ENCODE data around the gene UGT1A6.
A peak's percentile ranks its signal among the peaks of the same experiment; 100 is the strongest.
"Not testable (repeated sequence)": the region's sequence is repeated elsewhere in the genome, so short reads cannot be mapped to it uniquely, and the experiment has no call there.

The UGT1A6 gene

DNA sequence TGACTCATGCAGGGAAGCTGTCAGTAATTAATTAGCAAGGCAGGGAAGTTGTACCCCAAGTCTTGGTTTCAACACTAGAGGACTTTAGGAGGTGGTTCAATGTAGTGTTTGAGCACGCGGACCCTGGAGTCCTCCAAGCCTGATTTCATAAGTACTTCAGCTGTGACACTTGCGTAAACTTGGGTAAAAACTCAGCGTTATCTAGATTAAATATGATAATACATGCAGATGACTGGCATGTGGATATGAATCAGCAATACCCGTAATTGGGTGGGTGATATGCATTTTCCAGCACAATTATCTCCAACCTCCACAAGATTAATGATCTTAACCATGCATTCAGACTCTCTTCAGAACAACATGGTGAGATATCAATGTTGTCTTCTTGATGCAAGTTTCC lies 5.8 kb upstream of the UGT1A6 start:
- DNase-seq (ENCODE audit: low spot score), result no peak

DNA sequence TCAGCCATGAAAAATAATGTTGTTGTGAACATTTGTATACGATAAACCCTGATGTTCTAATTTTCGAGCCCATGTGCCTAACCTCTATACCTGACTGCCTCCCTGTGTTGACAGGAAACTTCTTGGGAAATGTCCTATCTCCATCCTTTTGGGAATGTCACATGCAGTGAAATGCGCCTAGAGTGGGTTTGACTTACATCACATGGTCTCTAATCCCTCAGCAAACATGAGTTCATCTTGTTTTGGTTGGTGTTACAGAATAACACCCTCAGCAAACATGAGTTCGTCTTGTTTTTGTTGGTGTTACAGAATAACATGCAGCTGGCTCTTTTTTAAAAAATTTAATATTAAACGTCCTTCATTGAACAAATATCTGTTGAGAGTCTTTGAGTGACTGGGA lies 4.3 kb upstream of the UGT1A6 start:
- DNase-seq (ENCODE audit: low spot score), result no peak

DNA sequence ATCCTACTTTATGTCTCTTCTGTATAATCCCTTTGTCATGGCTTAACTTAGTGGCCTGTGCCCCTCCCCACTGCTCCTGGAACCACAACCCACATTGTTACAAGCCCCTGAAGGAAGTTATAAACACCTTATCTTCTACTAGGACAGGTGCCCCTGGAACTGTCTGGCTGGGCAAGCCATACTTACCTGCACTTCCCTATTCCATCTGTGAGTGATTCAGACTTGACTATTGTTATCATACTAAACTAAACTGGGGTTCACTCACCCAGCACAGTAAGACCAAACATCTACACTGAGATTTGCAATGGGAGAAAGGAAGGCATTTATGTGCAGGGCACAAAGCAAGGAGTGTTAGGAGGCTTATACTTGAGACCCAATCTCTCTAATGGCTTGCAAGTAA lies 3.7 kb upstream of the UGT1A6 start:
- no peak for DNase-seq (ENCODE audit: low spot score)

DNA sequence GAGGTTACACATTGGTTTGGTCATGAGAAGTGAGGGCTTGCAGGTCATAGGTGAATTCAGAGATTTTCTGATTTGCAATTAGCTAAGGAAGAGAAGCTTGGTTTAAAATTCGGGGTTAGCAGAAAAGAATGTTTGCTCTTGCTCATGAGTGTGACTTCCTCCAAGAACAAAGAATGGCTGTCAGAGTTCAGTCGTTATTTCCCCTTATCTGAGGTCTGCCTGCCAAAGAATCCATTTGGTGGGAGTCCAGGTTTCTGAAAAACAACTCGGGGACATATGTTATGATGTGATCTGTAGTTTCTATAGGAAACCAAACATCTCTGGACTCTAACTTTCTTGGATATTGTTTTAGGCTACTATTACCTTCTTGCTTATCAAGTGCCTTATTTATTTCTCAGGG lies 3.2 kb upstream of the UGT1A6 start:
- DNase-seq (ENCODE audit: low spot score), result no peak

DNA sequence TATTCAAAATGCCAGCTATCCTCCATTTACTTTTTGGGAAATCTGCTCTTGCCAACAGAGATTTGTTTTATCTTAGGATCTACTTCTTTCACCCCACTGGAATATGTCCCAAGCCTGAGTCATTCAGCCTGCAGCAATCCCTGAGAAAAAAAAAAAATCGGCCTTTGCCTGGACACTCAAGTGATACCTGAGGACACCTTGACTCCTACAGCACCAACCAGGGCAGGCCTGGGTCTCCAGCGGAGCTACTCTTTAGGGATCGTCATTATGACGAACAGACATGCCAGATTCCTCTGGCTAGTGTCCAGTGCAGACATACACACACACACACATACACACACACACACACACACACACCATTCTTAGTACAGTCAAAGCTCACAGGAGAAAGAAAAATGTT lies 2.2 kb upstream of the UGT1A6 start:
- DNase-seq (ENCODE audit: low spot score), result no peak

DNA sequence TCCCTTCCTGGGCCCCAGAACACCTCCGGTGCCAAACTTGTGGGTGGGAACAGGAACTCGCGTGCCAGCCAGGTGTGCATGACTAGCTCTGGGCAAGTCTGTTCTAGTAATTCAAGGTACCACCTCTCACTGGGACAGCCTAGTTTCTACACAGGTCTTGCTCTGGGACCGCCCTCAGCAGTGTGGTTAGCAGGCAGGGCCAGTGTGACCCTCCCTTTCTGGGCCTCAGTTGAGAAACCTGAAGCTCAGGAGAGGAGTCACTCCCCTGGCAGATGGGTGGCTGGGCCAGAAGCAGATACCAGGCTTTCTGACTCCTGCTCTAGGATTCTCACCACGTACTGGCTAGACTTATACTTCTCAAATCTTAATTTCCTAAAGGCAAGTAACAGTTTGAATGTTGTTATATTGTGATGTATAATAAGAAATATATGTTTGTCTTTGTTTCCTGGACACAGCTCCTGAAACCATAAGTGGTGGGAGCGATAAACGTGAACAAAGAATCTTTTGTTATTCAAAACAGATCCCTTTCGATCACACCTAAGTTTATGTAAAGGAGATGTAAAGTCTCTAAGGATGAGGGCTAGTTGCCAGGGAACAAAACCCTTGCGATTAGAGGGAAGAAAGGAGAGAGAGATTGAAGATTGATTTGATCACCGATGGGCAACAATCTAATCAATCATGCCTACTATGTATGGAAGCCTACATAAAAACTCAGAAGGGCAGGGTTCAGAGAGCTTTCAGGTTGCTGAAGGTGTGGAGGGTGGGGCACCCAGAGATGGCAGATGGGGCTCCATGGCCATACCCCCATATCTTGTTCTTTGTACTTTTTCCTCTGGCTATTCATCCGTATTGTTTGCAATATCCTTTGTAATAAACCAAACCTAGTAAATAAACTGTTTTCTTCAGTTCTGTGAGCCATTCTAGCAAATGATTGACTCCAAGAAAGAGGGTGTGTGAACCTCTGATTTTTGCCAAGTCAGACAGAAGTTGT lies 952 bp upstream of the UGT1A6 start:
- DNase-seq (ENCODE audit: low spot score), result no peak

DNA sequence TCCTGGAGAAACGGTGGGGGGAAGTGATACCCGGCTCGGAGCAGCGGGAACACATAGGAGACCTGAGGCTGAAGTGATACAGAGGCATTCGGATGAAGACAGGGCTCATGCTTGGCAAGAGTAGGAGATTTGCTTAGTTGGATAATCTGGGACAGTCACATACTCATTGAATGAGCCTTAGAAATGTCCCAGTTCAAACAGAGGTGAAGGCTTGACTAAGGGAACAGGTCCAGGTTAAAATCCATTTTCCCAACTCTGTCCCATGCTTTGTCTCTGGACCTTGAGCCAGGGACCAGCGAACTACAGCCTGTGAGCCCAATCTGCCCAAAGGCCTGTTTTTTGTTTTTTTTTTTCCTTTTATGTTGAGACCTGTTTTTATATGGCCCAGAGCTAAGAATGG lies 1.3 kb downstream of the UGT1A6 start:
- DNase-seq (ENCODE audit: low spot score), result no peak

DNA sequence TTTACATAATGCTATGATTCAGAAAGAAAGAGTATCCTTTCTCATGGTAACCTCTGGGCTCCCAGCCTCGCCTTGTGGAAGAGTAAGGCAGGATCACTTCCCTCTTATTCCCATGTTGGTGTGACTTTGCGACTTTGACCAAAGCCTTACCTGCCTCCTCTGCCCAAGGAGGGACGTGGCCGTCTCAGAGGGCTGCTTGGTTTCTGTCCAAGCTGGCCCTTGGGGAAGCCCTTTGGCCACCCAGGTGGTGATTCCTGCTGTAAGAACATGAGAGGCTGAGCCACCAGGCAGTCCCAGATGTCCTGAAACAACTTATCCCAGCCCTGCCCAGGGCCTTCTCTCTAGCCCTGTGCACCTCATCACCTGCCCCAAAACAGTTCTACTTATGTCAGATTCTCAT lies 6.0 kb downstream of the UGT1A6 start:
- no peak for DNase-seq (ENCODE audit: low spot score)

DNA sequence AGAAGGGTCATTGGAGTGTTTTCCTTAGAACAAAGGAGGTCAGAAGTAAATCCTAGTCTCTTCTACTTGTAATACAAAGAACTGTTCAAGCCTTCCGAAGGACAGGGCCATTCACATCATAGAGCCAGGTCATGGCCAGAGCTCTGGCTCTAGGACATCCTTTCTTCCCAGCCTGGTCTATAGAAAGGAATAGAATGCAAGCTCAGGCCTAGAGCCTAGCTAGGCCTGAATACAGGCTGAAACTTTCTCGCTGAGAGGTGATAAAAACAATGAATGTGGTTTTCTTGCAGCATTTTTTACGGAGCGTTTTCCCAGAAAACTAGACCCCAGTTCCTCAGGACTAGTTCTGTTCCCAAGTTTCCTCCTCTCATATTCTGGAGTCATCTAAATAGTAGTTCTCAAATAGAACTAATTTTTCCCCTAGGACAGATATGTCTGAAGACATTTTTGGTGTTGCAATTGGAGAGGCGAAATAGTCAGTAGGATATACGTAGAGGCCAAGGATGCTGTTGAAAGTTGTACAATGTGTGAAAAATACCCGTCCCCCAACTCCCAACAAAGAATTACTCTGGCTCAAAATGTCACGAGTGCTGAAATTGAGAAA lies 6.8 kb downstream of the UGT1A6 start:
- DNase-seq (ENCODE audit: low spot score), result no peak

DNA sequence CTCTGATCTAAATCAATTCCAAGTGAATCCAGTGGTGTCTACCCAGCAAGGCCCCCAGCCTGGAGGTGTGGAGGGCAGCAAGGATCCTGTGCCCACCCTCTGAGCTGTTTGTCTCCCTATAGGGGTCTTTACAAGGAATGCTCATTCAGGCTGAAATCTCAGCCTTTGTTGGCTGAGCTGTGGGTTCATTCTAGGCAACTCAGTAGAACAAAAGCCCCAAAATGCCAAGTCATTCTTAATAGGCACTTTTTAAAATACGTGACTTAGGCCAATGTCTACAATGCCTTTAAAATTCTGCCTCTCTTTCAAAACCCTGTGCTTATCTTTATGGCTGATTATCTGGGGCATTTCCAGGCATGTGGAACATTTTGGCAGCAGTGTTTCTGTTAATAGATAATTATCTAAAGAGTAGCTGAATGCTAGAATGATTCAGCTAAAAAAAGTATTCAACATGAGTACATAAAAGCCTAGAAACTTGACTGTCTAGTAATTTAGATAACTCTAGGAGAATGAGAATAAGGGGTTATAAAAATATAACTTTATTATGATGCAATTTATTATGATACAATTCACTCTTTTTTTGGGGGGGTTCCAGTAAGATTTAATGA lies 7.4 kb downstream of the UGT1A6 start:
- DNase-seq (ENCODE audit: low spot score), result peak; percentile 17

DNA sequence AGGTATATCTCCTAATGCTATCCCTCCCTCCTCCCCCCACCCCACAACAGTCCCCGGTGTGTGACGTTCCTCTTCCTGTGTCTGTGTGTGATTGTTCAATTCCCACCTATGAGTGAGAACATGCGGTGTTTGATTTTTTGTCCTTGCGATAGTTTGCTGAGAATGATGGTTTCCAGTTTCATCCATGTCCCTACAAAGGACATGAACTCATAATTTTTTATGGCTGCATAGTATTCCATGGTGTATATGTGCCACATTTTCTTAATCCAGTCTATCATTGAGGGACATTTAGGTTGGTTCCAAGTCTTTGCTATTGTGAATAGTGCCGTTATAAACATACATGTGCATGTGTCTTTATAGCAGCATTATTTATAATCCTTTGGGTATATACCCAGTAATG lies 8.2 kb downstream of the UGT1A6 start:
- not testable (repeated sequence) for DNase-seq (ENCODE audit: low spot score)

DNA sequence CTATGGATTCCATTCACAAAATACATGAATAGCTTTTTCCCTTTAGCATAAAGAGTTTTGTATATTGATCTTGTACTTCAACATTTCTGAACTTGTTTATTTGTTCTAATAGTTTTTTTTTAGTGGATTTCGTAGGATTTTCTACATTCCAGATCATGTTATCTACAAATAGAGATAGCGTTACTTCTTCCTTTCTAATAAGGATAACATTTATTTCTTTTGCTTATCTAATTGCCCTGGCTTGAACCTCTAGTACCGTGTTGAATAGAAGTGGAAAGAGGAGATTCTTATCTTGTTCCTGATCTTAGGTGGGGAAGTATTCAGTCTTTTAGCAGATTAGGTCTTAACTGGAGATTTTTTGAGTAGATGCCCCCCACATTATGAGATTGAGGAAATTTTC lies 9.5 kb downstream of the UGT1A6 start:
- DNase-seq (ENCODE audit: low spot score), result no peak

DNA sequence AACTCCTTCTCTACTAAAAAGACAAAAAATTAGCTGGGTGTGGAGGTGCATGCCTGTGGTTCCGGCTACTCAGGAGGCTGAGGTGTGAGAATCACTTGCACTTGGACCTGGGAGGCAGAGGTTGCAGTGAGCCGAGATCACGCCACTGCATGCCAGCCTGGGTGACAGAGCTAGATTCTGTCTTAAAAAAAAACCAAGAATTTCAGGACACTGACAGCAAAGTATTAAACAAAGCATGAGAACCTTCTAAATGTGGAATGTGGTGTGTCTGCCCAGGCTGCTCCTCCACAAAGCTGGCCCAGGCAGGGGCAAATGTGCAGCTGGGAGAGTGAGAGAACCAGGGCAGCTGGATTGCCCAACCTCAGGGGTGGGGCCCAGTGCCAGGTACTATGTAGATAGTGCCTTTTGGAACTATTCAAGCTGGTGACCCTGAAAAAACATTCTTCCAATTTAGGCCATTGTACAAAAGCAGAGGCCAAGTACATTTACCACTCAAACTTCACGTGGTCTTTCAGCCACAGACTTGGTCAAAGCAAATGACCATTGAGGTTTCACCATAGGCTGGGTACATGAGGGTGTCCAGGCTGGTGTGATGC lies 13.3 kb downstream of the UGT1A6 start:
- DNase-seq (ENCODE audit: low spot score), result peak; percentile 19

DNA sequence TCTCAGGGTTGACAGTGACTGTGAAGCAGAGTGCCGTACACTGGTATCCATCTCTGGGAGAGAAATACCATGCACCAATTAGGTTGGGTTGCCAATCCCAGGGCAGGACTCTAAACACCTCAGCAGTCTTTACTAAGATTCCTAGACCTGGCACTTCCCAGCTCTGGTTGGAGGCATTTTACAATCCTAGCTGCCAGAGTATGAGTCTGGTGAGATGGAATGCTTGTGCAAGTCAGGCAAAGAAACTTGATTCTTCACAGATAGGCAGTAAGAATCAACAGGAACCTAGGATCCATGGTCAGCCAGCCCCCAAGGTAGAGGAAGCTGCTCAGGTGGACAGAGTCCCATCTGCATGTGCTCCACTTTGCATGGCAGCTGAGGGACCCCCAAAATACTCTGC lies 14.0 kb downstream of the UGT1A6 start:
- DNase-seq (ENCODE audit: low spot score), result peak; percentile 32

DNA sequence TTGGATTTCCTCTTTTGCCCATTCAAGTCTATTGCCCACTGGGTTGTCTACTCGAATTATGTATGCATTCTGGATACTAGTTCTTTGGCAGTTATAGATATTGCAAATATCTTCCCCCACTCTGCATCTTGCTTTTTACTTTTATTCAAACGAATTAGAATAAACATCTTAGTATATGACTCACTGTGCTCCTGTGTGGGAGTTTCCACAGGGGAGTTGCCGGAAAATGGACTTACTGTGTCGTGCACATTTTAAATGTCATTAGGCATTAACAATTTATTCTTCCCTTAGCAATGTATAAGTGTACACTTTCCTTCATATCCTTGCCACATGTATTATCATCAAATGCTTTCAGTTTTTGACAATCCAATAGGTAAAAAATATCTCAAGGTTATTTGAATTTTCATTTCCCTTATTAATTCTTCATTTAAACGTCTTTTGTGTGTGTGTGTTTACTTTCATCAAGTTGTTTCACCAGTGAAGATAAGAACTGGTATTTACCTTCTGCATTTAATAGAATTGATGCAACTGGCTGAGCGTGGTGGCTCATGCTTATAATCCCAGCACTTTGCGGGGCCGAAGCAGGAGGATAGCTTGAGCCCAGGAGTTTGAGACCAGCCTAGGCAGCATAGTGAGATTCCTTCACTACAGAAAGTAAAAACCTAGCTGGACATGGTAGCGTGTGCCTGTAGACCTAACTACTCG lies 15.4 kb downstream of the UGT1A6 start:
- DNase-seq (ENCODE audit: low spot score), result peak; percentile 16

DNA sequence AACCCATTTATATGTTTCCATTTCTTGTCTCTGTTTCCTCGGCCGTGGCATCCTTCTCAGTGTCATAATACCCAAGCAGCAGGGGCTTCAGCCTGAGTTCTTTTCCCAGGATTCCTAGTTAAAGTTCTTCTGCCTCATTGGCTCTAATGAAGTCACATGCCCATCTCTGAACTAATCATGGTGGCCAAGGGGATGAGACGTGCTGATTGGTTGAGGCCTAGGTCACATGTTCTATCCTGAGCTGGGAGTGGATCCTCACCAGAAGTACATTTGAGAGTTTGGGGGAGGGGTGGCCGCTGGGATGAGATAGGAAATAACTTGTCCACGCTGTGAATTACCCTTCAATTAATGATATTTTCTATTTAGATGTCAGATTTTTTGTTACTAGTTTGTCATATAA lies 16.3 kb downstream of the UGT1A6 start:
- no peak for DNase-seq (ENCODE audit: low spot score)

DNA sequence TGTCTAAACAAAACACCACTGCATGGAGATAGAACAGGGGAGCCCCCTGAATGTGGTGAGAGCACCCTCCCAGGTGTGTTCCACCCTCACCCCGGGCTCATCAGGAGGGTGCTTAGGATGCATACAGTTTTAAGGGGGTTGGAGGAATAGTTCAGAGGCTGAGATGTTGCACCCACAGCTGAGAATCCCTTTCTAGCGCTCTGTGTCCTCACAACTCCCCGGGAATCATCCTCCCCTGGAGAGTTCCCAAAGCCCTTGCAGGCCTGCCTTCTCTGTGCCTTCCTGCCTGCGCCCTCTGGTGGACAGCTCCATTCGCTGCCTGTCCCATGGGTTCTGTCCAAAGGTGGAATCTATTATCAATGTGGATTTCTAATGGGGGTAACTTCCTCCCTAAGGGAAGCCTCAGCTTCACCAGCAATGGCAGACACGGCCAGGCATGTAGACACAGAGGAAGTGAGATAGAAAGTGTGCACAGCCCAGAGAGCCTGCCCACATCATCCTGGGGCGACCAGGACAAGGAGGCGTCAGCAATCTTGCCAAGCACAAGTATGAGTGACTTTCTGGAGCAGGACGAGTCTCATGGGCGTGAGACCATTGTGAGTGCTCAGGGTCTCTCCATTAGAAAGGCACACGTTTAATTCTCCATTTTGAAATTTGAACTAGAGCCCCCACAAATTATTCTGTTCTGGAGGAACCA lies 18.8 kb downstream of the UGT1A6 start:
- DNase-seq (ENCODE audit: low spot score), result peak; percentile 89

DNA sequence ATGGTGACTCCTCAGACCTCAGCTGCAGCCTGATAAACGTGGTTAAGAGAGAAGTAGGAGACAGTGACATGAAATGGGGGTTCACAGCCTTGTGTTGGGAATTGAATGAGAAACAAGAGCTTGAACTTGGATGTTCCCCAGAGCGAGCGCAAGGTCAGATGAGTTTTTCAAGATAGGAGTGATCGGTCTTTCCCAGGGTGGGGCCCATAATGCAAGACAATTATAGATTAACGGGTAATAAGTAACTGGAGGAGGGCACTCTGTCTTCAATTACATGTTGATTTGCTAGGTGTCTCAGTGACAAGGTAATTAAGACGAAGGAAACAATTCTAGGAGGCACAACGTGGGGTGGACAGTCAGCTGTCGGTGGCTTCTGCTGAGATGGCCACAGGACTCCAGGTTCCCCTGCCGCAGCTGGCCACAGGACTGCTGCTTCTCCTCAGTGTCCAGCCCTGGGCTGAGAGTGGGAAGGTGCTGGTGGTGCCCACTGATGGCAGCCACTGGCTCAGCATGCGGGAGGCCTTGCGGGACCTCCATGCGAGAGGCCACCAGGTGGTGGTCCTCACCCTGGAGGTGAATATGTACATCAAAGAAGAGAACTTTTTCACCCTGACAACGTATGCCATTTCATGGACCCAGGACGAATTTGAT lies 20.0 kb downstream of the UGT1A6 start, which contains the start of gene UGT1A5:
TSS of gene UGT1A5 (plus strand) at position 297 of the 651 bp plus-strand sequence. CDS start at position 382, 85 bp downstream.
- DNase-seq (ENCODE audit: low spot score), result no peak

DNA sequence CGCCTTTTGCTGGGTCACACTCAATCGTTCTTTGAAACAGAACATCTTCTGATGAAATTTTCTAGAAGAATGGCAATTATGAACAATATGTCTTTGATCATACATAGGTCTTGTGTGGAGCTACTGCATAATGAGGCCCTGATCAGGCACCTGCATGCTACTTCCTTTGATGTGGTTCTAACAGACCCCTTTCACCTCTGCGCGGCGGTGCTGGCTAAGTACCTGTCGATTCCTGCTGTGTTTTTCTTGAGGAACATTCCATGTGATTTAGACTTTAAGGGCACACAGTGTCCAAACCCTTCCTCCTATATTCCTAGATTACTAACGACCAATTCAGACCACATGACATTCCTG lies 20.5 kb downstream of the UGT1A6 start:
- DNase-seq (ENCODE audit: low spot score), result no peak

DNA sequence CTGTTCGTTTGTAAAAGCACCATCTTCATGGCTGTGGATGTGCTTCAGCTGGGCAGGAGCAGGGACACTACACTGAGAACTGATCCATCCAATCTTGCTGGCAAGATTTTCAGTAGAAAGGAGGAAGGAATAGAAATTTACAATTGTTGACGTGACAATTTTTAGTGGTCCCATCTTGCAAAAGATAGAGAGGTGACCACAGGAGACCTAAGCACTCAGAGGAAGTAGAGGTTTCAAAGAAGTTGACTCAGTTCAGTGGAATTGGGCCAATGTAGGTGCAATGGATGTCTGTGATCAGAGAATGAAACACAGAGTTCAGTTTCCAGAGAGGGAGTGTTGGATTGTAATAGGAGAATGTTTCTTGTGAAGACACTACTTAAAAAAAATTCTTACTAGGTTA lies 21.4 kb downstream of the UGT1A6 start:
- DNase-seq (ENCODE audit: low spot score), result no peak

DNA sequence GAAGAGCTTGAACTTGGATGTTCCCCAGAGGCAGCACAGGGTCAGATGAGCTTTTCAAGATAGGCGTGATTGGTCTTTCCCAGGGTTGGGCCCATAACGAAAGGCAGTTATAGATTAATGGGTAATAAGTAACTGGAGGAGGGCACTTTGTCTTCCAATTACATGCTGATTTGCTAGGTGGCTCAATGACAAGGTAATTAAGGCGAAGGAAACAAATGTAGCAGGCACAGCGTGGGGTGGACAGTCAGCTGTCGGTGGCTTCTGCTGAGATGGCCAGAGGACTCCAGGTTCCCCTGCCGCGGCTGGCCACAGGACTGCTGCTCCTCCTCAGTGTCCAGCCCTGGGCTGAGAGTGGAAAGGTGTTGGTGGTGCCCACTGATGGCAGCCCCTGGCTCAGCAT lies 25.9 kb downstream of the UGT1A6 start, which contains the start of gene UGT1A4:
TSS of gene UGT1A4 (plus strand) at position 185 of the 400 bp plus-strand sequence. CDS start at position 270, 85 bp downstream.
- DNase-seq (ENCODE audit: low spot score), result no peak
